K562 (cell line): ENCODE measurements around the gene CD82. TPM values are rescaled to one million over a fixed set of nuclear protein-coding genes. Genes with fewer than 3 reads are reported as not detected.

Source experiments
- ATAC-seq: fragments of 200-7000 bp; cut with Tn5 transposase; 3 replicates; pipeline ENCODE4 v1.9.1; 2020; ENCODE audit warnings: moderate library complexity
- BruUV-seq: library from RNA; stranded (reverse); fragments of 400-500 nt; replicated peaks from 2 replicates; lab custom pipeline; 2021; lab: Mats Ljungman, UMichigan
- CTCF ChIA-PET: fragments of 300-600 bp; formaldehyde crosslinking; extraction: SDS; loops from one replicate; lab custom pipeline; 2021; ENCODE audit warnings: low intra/inter-chr PET ratio; lab: Yijun Ruan, JAX
- POLR2A ChIA-PET: fragments of 300-600, 350-650 bp; sonication (Branson Sonifier 250); formaldehyde crosslinking; extraction: SDS; loops from one replicate; lab custom pipeline; 2021; ENCODE audit warnings: antibody characterized with exemption, inconsistent platforms; lab: Yijun Ruan, JAX
- DNase-seq, 4 experiments: peaks; one replicate each; pipeline versions ENCODE4 v3.0.0 to v3.0.0-alpha.2; 2011 to 2018; ENCODE audit warnings: low spot score in 3 of 4, mixed read lengths in 3 of 4; ENCODE audit errors: extremely low read depth in 1 of 4
- FAIRE-seq: peaks from 2 replicates; lab custom pipeline; 2011; peaks lifted over from hg19 to GRCh38; lab: Jason Lieb, UNC
- H2AFZ ChIP-seq: 2 replicates; pipeline ENCODE4 v1.6.0; 2011; ENCODE audit warnings: low read depth, low read length, control low read depth, inconsistent platforms
- H3K27ac ChIP-seq: fragments of 200-600 bp; 3 replicates; pipeline ENCODE4 v1.8.0; 2011; ENCODE audit warnings: low read depth, mild to moderate bottlenecking, control low read depth, inconsistent platforms, low read length, moderate library complexity, mixed read lengths; ENCODE audit errors: extremely low read depth
- H3K27me3 ChIP-seq, 2 experiments: fragments of 300-600 bp in 1 of 2; 2 replicates in 1 of 2; 3 replicates in 1 of 2; pipeline versions ENCODE4 v1.6.0 to v1.8.0; 2011; ENCODE audit warnings: inconsistent platforms in 2 of 2, low read length in 2 of 2, mild to moderate bottlenecking in 1 of 2, mixed read lengths in 1 of 2, moderate library complexity in 1 of 2; ENCODE audit not compliant: control insufficient read depth in 2 of 2, insufficient read depth in 2 of 2
- H3K36me3 ChIP-seq: fragments of 300-600 bp; 3 replicates; pipeline ENCODE4 v1.8.0; 2011; ENCODE audit warnings: mild to moderate bottlenecking, low read length, inconsistent platforms; ENCODE audit not compliant: control insufficient read depth, insufficient read depth
- H3K4me1 ChIP-seq, 2 experiments: fragments of 200-600 bp in 1 of 2; replicated peaks in 1 of 2; 2 replicates in 1 of 2; 3 replicates in 1 of 2; pipeline versions ENCODE4 v1.5.1 to v1.8.0; 2011; ENCODE audit warnings: inconsistent platforms in 2 of 2, low read length in 2 of 2, mild to moderate bottlenecking in 1 of 2, mixed read lengths in 1 of 2, moderate library complexity in 1 of 2; ENCODE audit not compliant: control insufficient read depth in 2 of 2, insufficient read depth in 2 of 2
- H3K4me2 ChIP-seq: 2 replicates; pipeline ENCODE4 v1.6.1; 2011; ENCODE audit warnings: low read length, control low read depth, inconsistent platforms, mixed read lengths; ENCODE audit not compliant: insufficient read depth
- H3K4me3 ChIP-seq: fragments of 200-600 bp; sonication (generic), shearing (Covaris generic); 2 replicates; pipeline ENCODE4 v1.5.1; 2016; ENCODE audit warnings: control low read depth, inconsistent platforms
- H3K79me2 ChIP-seq: fragments of 200-600 bp; 3 replicates; pipeline ENCODE4 v1.8.0; 2011; ENCODE audit warnings: low read length, inconsistent platforms; ENCODE audit not compliant: control insufficient read depth, insufficient read depth
- H3K9ac ChIP-seq, 2 experiments: 2 replicates each; pipeline versions ENCODE4 v1.6.0 to v1.6.1; 2011; ENCODE audit warnings: low read depth in 2 of 2, low read length in 2 of 2, control low read depth in 1 of 2, inconsistent platforms in 1 of 2, mild to moderate bottlenecking in 1 of 2, mixed read lengths in 1 of 2; ENCODE audit not compliant: insufficient read depth in 1 of 2
- H3K9me1 ChIP-seq: one replicate; pipeline ENCODE4 v1.6.0; 2011; ENCODE audit warnings: inconsistent platforms, mild to moderate bottlenecking, low read length, moderate library complexity; ENCODE audit not compliant: control insufficient read depth, insufficient read depth
- H3K9me3 ChIP-seq: replicated peaks from 2 replicates; pipeline ENCODE4 v1.5.1; 2011; ENCODE audit warnings: low read depth, low read length, inconsistent platforms; ENCODE audit not compliant: control insufficient read depth, insufficient read depth
- H4K20me1 ChIP-seq: replicated peaks from 2 replicates; pipeline ENCODE4 v1.6.1; 2011; ENCODE audit warnings: low read length, inconsistent platforms, mixed read lengths; ENCODE audit not compliant: control insufficient read depth, insufficient read depth
- ASH1L ChIP-seq: fragments of 450-650 bp; IDR thresholded peaks from 2 replicates; pipeline ENCODE4 v1.6.1; 2018; ENCODE audit warnings: borderline replicate concordance, mild to moderate bottlenecking, low read depth; ENCODE audit not compliant: partially characterized antibody
- SPI1 ChIP-seq: IDR thresholded peaks from 2 replicates; pipeline ENCODE4 v1.6.1; 2011; ENCODE audit warnings: low read depth, low read length, control low read depth, borderline replicate concordance
- ZC3H8 ChIP-seq: fragments of 450-650 bp; IDR thresholded peaks from 2 replicates; pipeline ENCODE4 v1.6.1; 2017
- WGBS: fragments of 100-300 bp; shearing (Covaris generic); methylation state at CpG from one replicate; pipeline ENCODE4 v1.1.6; 2016; ENCODE audit warnings: low coverage, mixed read lengths; ENCODE audit not compliant: insufficient coverage; ENCODE audit errors: missing lambda C conversion rate; 5-methylcytosine and 5-hydroxymethylcytosine counted together
- in situ Hi-C: fragments of 300-500 bp; cut with MboI; formaldehyde crosslinking; loops from 4 replicates; pipeline ENCODE4 v1.15.0; 2018; ENCODE audit warnings: inconsistent platforms, mixed read lengths
- intact Hi-C: fragments of 100-400 bp; cut with micrococcal nuclease; formaldehyde crosslinking; loops from 2 replicates; pipeline ENCODE4 v1.14.2; 2022
- polyA plus RNA-seq, 8 experiments: library from polyadenylated mRNA; depleted of rRNA in 4 of 8; stranded (reverse) in 5 of 8; unstranded in 3 of 8; fragments of >200 nt; fragmentation: Nextera tagmentation in 2 of 8; fragmentation: Illumina TruSeq in 1 of 8; extraction: Ambion mirVana in 2 of 8; extraction: Trizol in 1 of 8; gene quantifications; 2 replicates each; pipeline versions ENCODE4 v1.2.1 to v1.2.3, GENCODE V29; 2011 to 2014; ENCODE audit warnings: inconsistent platforms in 1 of 8, missing spikeins in 1 of 8
- total RNA-seq, 7 experiments: library from RNA; depleted of rRNA in 6 of 7; stranded (reverse); fragments of >200 nt in 6 of 7; fragmentation: Illumina TruSeq in 2 of 7; extraction: Trizol in 2 of 7; gene quantifications; 2 replicates each; pipeline versions ENCODE4 v1.2.1 to v1.2.3, GENCODE V29; 2011 to 2021; ENCODE audit warnings: low replicate concordance in 1 of 7

Gene CD82
- total and polyA plus RNA-seq, 9 of the 15 experiments (the other 6 are each of a cell fraction or from before 2014, with no cell fraction given): 0.27 to 9.4 (median 3.0) TPM

DNA sequence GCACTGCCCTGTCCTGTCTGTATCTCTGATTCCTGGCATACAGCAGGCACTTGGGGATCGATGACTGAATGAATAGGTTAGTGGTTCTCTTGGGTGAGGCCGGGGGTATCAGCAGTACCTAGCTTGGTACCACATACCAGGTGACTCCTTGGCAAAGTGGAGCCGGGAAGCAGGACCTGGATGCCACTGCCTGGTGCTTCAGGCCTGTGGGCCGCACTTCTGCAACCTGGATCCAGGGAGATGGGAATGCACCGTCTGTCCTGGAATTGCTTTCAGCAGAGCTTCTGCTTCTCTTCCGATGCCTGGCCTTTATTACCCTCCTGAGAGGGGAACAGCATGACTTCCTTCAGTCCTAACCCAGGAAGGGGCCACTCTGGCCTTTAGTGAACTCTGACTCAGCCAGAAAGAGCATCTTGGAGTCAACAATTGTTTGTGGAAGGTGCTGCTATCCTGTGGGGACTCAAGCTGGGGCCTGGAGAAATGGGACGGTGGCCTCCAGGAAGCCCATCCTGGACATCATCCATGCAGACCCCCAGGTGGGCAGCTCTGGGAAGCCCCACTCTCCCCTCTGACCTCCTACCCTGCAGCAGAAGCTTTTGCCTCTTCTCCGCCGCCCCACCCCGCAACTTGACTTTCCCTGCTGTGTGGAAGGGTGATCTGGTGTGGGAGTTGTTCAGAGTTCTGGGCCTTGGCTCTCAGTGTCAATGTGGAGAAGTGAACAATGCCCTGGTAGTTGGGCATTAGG, 5.1 kb downstream of the CD82 start:
- intact Hi-C loops (no loop called here), in situ Hi-C loops (no loop called here)
- Histone ChIP-seq H3K4me1 (peaks cover 19 to 23% of the 10 kb centered on the region in 2 experiments), H3K36me3 (no peaks in the 10 kb centered on the region), H3K9me3 (no peaks in the 10 kb centered on the region), H4K20me1 (no peaks in the 10 kb centered on the region), H3K4me3 (no peak overlapping the region), H2AFZ (no peak overlapping the region), H3K4me2 (no peak overlapping the region), H3K27ac (no peak overlapping the region), H3K79me2 (no peaks in the 10 kb centered on the region), H3K9me1 (no peaks in the 10 kb centered on the region), H3K9ac (no peak overlapping the region), H3K27me3 (no peaks in the 10 kb centered on the region)
- WGBS: 73% methylated on average over 10 of the region's 10 CpGs
- DNase-seq (no peak), ATAC-seq (no peak), FAIRE-seq (no peak)
- CTCF ChIA-PET: no interaction called here
- POLR2A ChIA-PET: interaction anchor here (0.7 to 1.4 kb wide), 3 partner anchors 10 to 47 kb away, joined by 3 to 4 read pairs (median 3); no protein-coding TSS in a partner anchor
- TF ChIP-seq SPI1 (0 out of 2 replicates have a peak, but pooled peaks have one; percentile 1), ASH1L (no peak)
- no TSS peak for BruUV-seq

DNA sequence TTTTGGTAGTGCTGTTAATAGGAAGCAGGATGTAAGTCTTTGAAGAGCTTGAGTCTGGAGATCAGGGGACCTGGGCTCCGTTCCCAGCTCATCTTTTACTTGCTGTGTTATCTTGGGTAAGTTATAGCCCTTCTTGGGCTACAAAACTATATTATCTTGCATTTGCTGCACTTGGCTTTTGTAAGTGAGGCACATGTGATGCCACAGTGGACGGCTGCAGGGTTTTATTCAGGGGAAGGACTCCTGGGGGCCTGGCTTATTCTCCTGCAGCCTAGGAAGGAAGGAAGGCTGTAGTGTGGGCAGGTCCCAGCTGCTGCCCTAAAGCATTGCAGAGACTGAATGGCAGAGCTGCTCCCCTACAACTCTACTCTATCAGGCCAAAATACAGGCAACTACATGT, 6.4 kb downstream of the CD82 start:
- ATAC-seq (no peak), DNase-seq (no peak), FAIRE-seq (no peak)
- H3K4me2 ChIP-seq: no peak overlapping the region
- H2AFZ ChIP-seq: no peak overlapping the region
- no peaks in the 10 kb centered on the region for H3K9me1 ChIP-seq
- no peaks in the 10 kb centered on the region for H3K36me3 ChIP-seq
- H3K9ac ChIP-seq: no peak overlapping the region
- H3K9me3 ChIP-seq: no peaks in the 10 kb centered on the region
- H3K27ac ChIP-seq: no peak overlapping the region
- H3K4me1 ChIP-seq: peaks cover 14 to 16% of the 10 kb centered on the region in 2 experiments
- intact Hi-C loops (no loop called here), in situ Hi-C loops (no loop called here)
- CTCF ChIA-PET: no interaction called here
- H4K20me1 ChIP-seq: no peaks in the 10 kb centered on the region
- no peak overlapping the region for H3K4me3 ChIP-seq
- TF ChIP-seq ZC3H8: no peak
- 6% methylated on average over 2 of the region's 2 CpGs for WGBS
- H3K27me3 ChIP-seq: no peaks in the 10 kb centered on the region
- POLR2A ChIA-PET: interaction anchor here (1.4 kb wide), 1 partner anchor 9 kb away, joined by 3 read pairs; no protein-coding TSS in a partner anchor
- BruUV-seq: no TSS peak
- no peaks in the 10 kb centered on the region for H3K79me2 ChIP-seq
